AG10803 (cell line): ENCODE results near the gene MRPL49.

Experiments
- DNase-seq: peaks from one replicate; pipeline ENCODE4 v3.0.0; 2010; ENCODE audit warnings: low read depth
- H3K4me3 ChIP-seq: 2 replicates; pipeline ENCODE4 v1.5.1; 2011; ENCODE audit warnings: mild to moderate bottlenecking, low read length, control low read depth
- CTCF ChIP-seq: conservative IDR thresholded peaks from 2 replicates; pipeline ENCODE4 v1.5.1; 2011; ENCODE audit warnings: mild to moderate bottlenecking, low read length, control low read depth, inconsistent platforms

MRPL49 gene

GRCh38 chr11:65102142-65103095 lies 19.7 kb upstream of the MRPL49 start:
- no peak overlapping the region for H3K4me3 ChIP-seq
- DNase-seq: no peak
- TF ChIP-seq CTCF: no peak

- no peak for TF ChIP-seq CTCF
- DNase-seq: no peak
- H3K4me3 ChIP-seq: no peak overlapping the region
Observed at GRCh38 chr11:65103476-65103875, 18.6 kb upstream of the MRPL49 start.

- TF ChIP-seq CTCF: no peak
- no peak overlapping the region for H3K4me3 ChIP-seq
- no peak for DNase-seq
Observed at GRCh38 chr11:65104628-65105027, 17.5 kb upstream of the MRPL49 start.

- DNase-seq: no peak
Observed at GRCh38 chr11:65107078-65107477, 15.0 kb upstream of the MRPL49 start.

GRCh38 chr11:65107751-65108468 lies 14.2 kb upstream of the MRPL49 start:
- DNase-seq: no peak
- H3K4me3 ChIP-seq: no peak overlapping the region
- no peak for TF ChIP-seq CTCF

More at GRCh38 chr11:65107078-65107477, 15.0 kb upstream of the MRPL49 start:
- H3K4me3 ChIP-seq: no peak overlapping the region
- TF ChIP-seq CTCF: no peak

GRCh38 chr11:65108469-65109123 lies 13.5 kb upstream of the MRPL49 start:
- TF ChIP-seq CTCF: no peak
- H3K4me3 ChIP-seq: no peak overlapping the region
- no peak for DNase-seq
